Left ventricle myocardium inferior (tissue), 1 donor: Measurements from ENCODE around the gene TOMM40L. TPM values are rescaled to one million over a fixed set of nuclear protein-coding genes. Genes with fewer than 3 reads are reported as not detected.
"Not testable (repeated sequence)": the region's sequence is repeated elsewhere in the genome, so short reads cannot be mapped to it uniquely, and the experiment has no call there.

ENCODE experiments used
- DNase-seq: peaks from one replicate; pipeline ENCODE4 v3.0.0-alpha.2; 2020
- H3K27ac ChIP-seq: fragments of 200-600 bp; replicated peaks from 2 replicates; pipeline ENCODE4 v1.8.0; 2021
- H3K27me3 ChIP-seq: fragments of 200-600 bp; 2 replicates; pipeline ENCODE4 v1.8.0; 2021; ENCODE audit warnings: low read depth
- H3K36me3 ChIP-seq: fragments of 200-600 bp; 2 replicates; pipeline ENCODE4 v1.8.0; 2021
- H3K4me1 ChIP-seq: fragments of 200-600 bp; 2 replicates; pipeline ENCODE4 v1.8.0; 2021
- H3K4me3 ChIP-seq: fragments of 200-600 bp; 2 replicates; pipeline ENCODE4 v1.8.0; 2021; ENCODE audit warnings: mild to moderate bottlenecking, moderate library complexity
- H3K9me3 ChIP-seq: fragments of 200-600 bp; replicated peaks from 2 replicates; pipeline ENCODE4 v1.8.0; 2021
- intact Hi-C: fragments of 100-400 bp; cut with micrococcal nuclease; formaldehyde crosslinking; loops from one replicate; pipeline ENCODE4 v1.11.0; 2022
- total RNA-seq: library from RNA; stranded (reverse); fragmentation: NEBNext Ultra II Directional; extraction: Animal tissue kit (Norgen Biotek cat#: 25700); gene quantifications from one replicate; pipeline ENCODE4 v1.2.1, GENCODE V29; 2021
- TF ChIP-seq, protein P1 (sequence below): fragments of 200-600 bp; IDR thresholded peaks from 2 replicates; pipeline ENCODE4 v1.8.0; 2021; ENCODE audit warnings: antibody characterized with exemption, mild to moderate bottlenecking, borderline replicate concordance
- donor health status: DM: no; HTN: yes; CAD: no; lungs with severe emphysema.

Gene TOMM40L
- total RNA-seq, 1 donor from 2014 or later, result 39.3 TPM

DNA sequence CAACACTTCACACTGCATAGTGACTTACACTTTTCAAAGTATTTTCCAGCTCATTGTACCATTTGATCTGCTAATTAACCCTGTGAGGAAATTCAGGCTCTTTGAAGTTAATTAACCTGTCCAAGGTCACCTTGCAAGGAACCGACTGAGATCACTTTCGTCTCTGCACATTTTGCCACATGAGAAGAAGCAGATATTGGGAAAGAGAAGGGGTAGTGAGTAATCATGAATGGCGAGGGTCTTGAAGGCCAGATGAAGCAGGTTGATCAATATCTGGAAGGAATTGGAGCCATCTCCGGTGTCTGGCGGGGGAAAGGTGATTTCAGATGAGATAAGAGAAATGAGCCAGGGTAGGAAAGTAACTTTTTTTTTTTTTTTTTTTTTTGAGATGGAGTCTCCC is 5.9 kb upstream of the TOMM40L start:
- no peaks in the 10 kb centered on the region for H3K9me3 ChIP-seq
- peaks cover 13% of the 10 kb centered on the region for H3K4me1 ChIP-seq
- no peaks in the 10 kb centered on the region for H3K27me3 ChIP-seq
- no peak for DNase-seq
- intact Hi-C loops, result loop anchor here (10.0 kb wide), 1 partner anchor 165 kb away; no protein-coding TSS in a partner anchor
- no peak overlapping the region for H3K27ac ChIP-seq
- no peak overlapping the region for H3K4me3 ChIP-seq
- H3K36me3 ChIP-seq, result peaks cover under 1% of the 10 kb centered on the region
- TF ChIP-seq, protein P1, sequence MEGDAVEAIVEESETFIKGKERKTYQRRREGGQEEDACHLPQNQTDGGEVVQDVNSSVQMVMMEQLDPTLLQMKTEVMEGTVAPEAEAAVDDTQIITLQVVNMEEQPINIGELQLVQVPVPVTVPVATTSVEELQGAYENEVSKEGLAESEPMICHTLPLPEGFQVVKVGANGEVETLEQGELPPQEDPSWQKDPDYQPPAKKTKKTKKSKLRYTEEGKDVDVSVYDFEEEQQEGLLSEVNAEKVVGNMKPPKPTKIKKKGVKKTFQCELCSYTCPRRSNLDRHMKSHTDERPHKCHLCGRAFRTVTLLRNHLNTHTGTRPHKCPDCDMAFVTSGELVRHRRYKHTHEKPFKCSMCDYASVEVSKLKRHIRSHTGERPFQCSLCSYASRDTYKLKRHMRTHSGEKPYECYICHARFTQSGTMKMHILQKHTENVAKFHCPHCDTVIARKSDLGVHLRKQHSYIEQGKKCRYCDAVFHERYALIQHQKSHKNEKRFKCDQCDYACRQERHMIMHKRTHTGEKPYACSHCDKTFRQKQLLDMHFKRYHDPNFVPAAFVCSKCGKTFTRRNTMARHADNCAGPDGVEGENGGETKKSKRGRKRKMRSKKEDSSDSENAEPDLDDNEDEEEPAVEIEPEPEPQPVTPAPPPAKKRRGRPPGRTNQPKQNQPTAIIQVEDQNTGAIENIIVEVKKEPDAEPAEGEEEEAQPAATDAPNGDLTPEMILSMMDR, result no peak

DNA sequence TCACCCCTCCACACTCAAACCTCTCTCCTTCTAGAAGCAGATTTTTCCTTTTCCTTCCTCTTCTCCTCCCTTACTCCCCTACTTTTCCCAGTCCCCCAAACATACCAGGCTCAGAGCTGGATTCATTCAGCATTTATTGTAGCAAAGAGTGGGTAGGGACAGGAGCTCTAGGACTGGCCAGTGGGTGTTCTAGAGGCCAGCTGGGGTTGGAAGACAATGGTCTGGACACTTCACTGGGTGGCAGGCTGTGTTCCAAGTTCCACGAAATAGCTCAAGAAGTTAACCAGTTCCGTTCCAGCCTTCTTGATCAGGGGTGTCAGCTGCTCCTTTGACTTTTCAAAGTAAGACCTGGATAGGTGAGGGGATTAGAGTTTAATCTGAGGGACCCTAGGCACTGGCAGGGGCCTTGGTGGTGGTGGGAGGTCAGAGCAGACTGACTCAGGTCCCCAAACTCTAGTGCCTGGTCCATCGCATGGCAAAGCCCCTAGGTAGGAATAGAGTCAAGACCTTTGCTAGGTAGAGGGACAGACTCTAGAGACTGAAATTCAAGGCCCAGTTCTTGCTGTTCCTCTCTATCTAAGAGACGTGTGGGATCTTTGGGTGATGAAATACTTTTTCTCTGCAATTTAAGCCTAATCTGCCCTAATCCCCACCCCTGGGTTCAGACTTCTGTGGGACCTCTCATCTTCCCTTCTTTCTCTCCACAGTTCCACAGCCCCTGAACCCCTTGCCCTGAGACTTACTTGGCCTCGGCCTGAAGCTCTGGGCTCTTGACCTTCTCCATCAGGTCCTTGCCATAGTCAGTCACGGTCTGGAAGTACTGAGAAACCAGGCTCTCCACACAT is 3.5 kb upstream of the TOMM40L start:
- Histone ChIP-seq H3K27ac (no peak overlapping the region), H3K4me3 (no peak overlapping the region), H3K9me3 (no peaks in the 10 kb centered on the region), H3K4me1 (peaks cover 23% of the 10 kb centered on the region), H3K27me3 (no peaks in the 10 kb centered on the region), H3K36me3 (no peaks in the 10 kb centered on the region)
- intact Hi-C loops, result loop anchor here (10.0 kb wide), 1 partner anchor 162 kb away; no protein-coding TSS in a partner anchor
- TF ChIP-seq, protein P1, result no peak
- DNase-seq, result no peak

DNA sequence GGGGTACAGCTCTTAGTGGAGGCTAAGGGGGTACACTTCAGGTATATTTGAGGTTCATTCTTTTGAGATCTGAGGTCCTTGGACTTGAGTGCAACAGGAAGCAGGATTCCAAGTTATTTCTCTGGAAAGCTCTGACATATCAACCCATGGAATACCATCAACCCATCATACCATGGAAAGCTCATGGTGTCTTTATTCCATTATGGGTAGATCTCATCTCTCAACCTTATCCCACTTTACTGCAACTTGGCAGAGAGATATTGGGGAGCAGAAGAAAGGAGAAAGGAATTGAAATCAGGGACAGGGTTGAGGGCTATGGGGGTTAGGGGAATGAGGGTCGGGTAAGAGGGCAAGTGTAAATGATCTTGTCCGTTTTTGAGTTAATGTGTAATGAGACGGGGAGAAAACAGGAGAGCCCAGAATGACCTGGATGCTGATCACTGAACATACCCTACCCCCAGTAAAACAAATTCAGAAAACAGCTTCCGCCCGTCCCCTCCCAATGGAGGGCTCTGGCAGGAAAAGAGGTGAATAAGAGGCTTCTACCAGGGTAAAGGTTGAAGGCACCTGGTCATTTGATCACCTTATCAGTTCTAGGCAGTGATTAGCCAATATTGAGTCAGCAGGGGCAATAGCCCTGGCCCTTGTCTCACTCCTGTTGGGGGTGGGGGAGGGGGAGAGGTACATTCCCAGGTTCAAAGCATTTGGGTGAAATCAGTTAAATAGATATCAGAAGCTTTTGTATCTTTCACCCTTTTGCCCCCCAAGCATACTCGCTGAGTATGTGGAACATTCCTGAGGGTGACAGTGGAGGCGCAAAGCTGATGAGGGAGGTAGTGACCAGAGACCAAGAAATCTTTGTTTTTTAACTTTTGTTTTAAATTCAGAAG is 1.8 kb upstream of the TOMM40L start:
- Histone ChIP-seq H3K9me3 (no peaks in the 10 kb centered on the region), H3K4me1 (peaks cover 27% of the 10 kb centered on the region), H3K4me3 (no peak overlapping the region), H3K27me3 (no peaks in the 10 kb centered on the region), H3K36me3 (peaks cover 10% of the 10 kb centered on the region), H3K27ac (no peak overlapping the region)
- DNase-seq, result no peak
- TF ChIP-seq, protein P1, result no peak
- intact Hi-C loops, result loop anchor here (10.0 kb wide), 1 partner anchor 161 kb away; no protein-coding TSS in a partner anchor

DNA sequence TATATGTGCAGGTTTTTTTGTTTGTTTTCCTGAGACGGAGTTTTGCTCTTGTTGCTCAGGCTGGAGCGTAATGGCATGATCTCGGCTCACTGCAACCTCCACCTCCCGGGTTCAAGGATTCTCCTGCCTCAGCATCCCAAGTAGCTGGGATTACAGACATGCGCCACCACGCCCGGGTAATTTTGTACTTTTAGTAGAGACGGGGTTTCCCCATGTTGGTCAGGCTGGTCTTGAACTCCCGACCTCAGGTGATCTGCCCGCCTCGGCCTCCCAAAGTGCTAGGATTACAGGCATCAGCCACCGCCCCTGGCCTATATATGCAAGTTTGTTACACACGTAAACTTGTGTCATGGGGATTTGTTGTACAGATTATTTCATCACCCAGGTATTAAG is 1.2 kb upstream of the TOMM40L start:
- intact Hi-C loops, result loop anchor here (10.0 kb wide), 1 partner anchor 160 kb away; no protein-coding TSS in a partner anchor
- peaks cover 17% of the 10 kb centered on the region for H3K36me3 ChIP-seq
- H3K9me3 ChIP-seq, H3K27me3 ChIP-seq, DNase-seq, H3K4me3 ChIP-seq, H3K27ac ChIP-seq: not testable (repeated sequence)
- H3K4me1 ChIP-seq, result peaks cover 27% of the 10 kb centered on the region

DNA sequence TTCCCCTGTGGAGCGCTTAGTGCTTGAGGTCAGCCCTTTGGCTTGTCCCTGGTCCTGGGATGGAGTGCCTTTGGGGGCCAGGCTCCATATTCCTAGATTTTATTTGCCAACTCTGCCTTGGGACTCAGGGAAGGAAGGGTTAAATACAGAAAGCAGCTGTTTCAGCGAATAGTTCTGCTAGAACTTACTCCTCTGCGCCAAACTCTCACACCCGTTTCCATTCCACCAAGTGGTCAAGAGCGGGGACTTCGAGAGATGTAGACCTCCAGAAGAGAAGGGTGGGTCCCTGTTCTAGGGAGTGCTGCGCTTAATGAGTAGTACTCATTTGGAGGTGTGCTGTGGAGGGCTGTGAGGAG is 704 bp upstream of the TOMM40L start:
- intact Hi-C loops, result loop anchor here (10.0 kb wide), 1 partner anchor 160 kb away; no protein-coding TSS in a partner anchor

More for the DNA sequence above, 704 bp upstream of the TOMM40L start:
- peak overlapping the region; percentile 92 for H3K27ac ChIP-seq
- no peaks in the 10 kb centered on the region for H3K9me3 ChIP-seq
- H3K4me1 ChIP-seq, result peaks cover 27% of the 10 kb centered on the region
- H3K36me3 ChIP-seq, result peaks cover 21% of the 10 kb centered on the region
- DNase-seq, result no peak
- peak overlapping the region; percentile 39 for H3K4me3 ChIP-seq
- TF ChIP-seq, protein P1, result no peak
- H3K27me3 ChIP-seq, result no peaks in the 10 kb centered on the region
